Embryonic facial prominence (tissue), 1 donor: Measurements from ENCODE around the gene FMNL1.
A peak's percentile ranks its signal among the peaks of the same experiment; 100 is the strongest.
"Not testable (repeated sequence)": the region's sequence is repeated elsewhere in the genome, so short reads cannot be mapped to it uniquely, and the experiment has no call there.

Source experiments
- DNase-seq: peaks from one replicate; pipeline ENCODE4 v3.0.0-alpha.2; 2016; ENCODE audit errors: extremely low spot score

Gene FMNL1

GRCh38 chr17:45235416-45236281, 14.0 kb downstream of the FMNL1 start:
- DNase-seq, result no peak

GRCh38 chr17:45236282-45236606, 14.6 kb downstream of the FMNL1 start:
- no peak for DNase-seq

GRCh38 chr17:45237686-45238085, 16.0 kb downstream of the FMNL1 start:
- DNase-seq, result no peak

- DNase-seq, result no peak
Observed at GRCh38 chr17:45238155-45238774, 16.6 kb downstream of the FMNL1 start.

GRCh38 chr17:45240905-45241327, 19.2 kb downstream of the FMNL1 start:
- DNase-seq, result no peak

GRCh38 chr17:45241328-45242028, 19.8 kb downstream of the FMNL1 start:
- DNase-seq, result peak; percentile 27

GRCh38 chr17:45242029-45242414, 20.3 kb downstream of the FMNL1 start:
- no peak for DNase-seq

GRCh38 chr17:45243750-45244149, 22.1 kb downstream of the FMNL1 start:
- no peak for DNase-seq

GRCh38 chr17:45244725-45245656, 23.3 kb downstream of the FMNL1 start:
- DNase-seq, result no peak

- DNase-seq, result no peak
Observed at GRCh38 chr17:45246338-45246737, 24.7 kb downstream of the FMNL1 start.

GRCh38 chr17:45246861-45247428, 25.3 kb downstream of the FMNL1 start:
- DNase-seq, result no peak

- no peak for DNase-seq
Observed at GRCh38 chr17:45247429-45248131, 25.9 kb downstream of the FMNL1 start.

GRCh38 chr17:45248132-45248957, 26.7 kb downstream of the FMNL1 start:
- no peak for DNase-seq

GRCh38 chr17:45251931-45252330, 30.2 kb downstream of the FMNL1 start:
- DNase-seq, result no peak

- DNase-seq, result not testable (repeated sequence)
Observed at GRCh38 chr17:45253237-45253636, 31.6 kb downstream of the FMNL1 start.

- no peak for DNase-seq
Observed at GRCh38 chr17:45253879-45254278, 32.2 kb downstream of the FMNL1 start.

- DNase-seq, result no peak
Observed at GRCh38 chr17:45255358-45255757, 33.7 kb downstream of the FMNL1 start.

GRCh38 chr17:45256114-45256966, 34.7 kb downstream of the FMNL1 start:
- DNase-seq, result no peak

- no peak for DNase-seq
Observed at GRCh38 chr17:45257115-45257514, 35.4 kb downstream of the FMNL1 start.
